Chondrocyte (in vitro differentiated cells): ENCODE measurements around the gene MYRIP. TPM values are rescaled to one million over a fixed set of nuclear protein-coding genes. Genes with fewer than 3 reads are reported as not detected.

ENCODE experiments used
- DNase-seq: peaks from one replicate; pipeline ENCODE4 v3.0.0; 2021; ENCODE audit warnings: mixed read lengths, low spot score
- H3K27ac Mint-ChIP-seq: one replicate; pipeline ENCODE4 v1.8.0; 2021; ENCODE audit warnings: mild to moderate bottlenecking, moderate library complexity, mixed read lengths; ENCODE audit not compliant: unreplicated experiment
- H3K27me3 Mint-ChIP-seq: 2 replicates; pipeline ENCODE4 v1.8.0; 2021; ENCODE audit warnings: low read depth, mixed read lengths
- H3K36me3 Mint-ChIP-seq: 2 replicates; pipeline ENCODE4 v1.8.0; 2021; ENCODE audit warnings: low read depth, mixed read lengths
- H3K4me1 Mint-ChIP-seq: 2 replicates; pipeline ENCODE4 v1.8.0; 2021; ENCODE audit warnings: low read depth, mild to moderate bottlenecking, mixed read lengths
- H3K4me3 Mint-ChIP-seq: one replicate; pipeline ENCODE4 v1.8.0; 2021; ENCODE audit warnings: mild to moderate bottlenecking, moderate library complexity, mixed read lengths; ENCODE audit not compliant: unreplicated experiment
- H3K9me3 Mint-ChIP-seq: 2 replicates; pipeline ENCODE4 v1.8.0; 2021; ENCODE audit warnings: low read depth, mixed read lengths
- total RNA-seq: library from RNA; stranded (reverse); gene quantifications from 3 replicates; pipeline ENCODE4 v1.2.1, GENCODE V29; 2021
- TF ChIP-seq, protein P1 (sequence below): fragments of 200-600 bp; sonication (generic); IDR thresholded peaks from 2 replicates; pipeline ENCODE4 v1.5.0; 2021; ENCODE audit warnings: antibody characterized with exemption, mild to moderate bottlenecking, moderate library complexity

MYRIP gene
- total RNA-seq, 1 donor from 2014 or later, result 0.12 TPM

DNA sequence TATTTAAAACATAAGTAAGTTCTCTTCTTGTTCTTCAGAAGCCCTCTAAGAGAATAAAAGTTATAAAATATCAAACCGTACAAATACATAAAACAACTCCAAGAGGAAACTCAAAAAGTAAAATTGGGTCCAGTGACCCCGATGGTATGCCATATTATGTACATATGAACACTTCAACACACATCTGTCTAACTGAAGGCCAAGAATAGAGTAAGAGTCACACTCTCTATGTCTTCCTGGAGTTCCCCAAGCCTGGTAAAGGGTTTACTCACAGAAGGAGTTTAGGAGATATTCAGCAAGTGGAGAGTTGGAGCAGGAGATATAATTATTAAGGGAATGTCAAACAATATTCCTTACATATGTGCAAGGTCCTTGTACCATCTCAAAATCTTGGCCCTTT is 398.8 kb downstream of the MYRIP start:
- no peaks in the 10 kb centered on the region for H3K36me3 Mint-ChIP-seq
- TF ChIP-seq, protein P1, sequence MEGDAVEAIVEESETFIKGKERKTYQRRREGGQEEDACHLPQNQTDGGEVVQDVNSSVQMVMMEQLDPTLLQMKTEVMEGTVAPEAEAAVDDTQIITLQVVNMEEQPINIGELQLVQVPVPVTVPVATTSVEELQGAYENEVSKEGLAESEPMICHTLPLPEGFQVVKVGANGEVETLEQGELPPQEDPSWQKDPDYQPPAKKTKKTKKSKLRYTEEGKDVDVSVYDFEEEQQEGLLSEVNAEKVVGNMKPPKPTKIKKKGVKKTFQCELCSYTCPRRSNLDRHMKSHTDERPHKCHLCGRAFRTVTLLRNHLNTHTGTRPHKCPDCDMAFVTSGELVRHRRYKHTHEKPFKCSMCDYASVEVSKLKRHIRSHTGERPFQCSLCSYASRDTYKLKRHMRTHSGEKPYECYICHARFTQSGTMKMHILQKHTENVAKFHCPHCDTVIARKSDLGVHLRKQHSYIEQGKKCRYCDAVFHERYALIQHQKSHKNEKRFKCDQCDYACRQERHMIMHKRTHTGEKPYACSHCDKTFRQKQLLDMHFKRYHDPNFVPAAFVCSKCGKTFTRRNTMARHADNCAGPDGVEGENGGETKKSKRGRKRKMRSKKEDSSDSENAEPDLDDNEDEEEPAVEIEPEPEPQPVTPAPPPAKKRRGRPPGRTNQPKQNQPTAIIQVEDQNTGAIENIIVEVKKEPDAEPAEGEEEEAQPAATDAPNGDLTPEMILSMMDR, result no peak
- H3K4me3 Mint-ChIP-seq, result no peak overlapping the region
- H3K27me3 Mint-ChIP-seq, result peaks cover 13% of the 10 kb centered on the region
- H3K9me3 Mint-ChIP-seq, result no peaks in the 10 kb centered on the region
- no peak overlapping the region for H3K27ac Mint-ChIP-seq
- DNase-seq, result no peak
- H3K4me1 Mint-ChIP-seq, result no peaks in the 10 kb centered on the region

DNA sequence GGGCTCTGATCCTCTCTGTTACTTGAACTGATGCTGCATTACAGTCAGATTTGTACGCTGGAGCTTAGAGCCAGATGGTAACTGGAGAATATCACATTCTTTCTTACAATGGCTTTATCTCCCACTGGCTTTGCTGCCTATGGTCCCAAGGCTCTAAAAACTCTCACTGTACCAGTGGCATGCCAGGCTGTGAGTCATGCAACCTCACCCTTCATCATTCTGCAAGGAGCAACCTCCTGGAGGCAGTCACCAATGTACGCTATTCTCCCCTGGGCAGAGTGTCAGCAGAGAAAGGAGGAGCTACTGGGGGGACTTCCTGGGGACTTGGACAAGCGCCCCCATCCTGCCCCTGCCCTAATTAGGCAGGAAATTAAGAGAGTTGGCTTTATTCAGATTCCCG is 402.2 kb downstream of the MYRIP start:
- H3K9me3 Mint-ChIP-seq, result no peaks in the 10 kb centered on the region
- no peak overlapping the region for H3K4me3 Mint-ChIP-seq
- H3K36me3 Mint-ChIP-seq, result no peaks in the 10 kb centered on the region
- no peaks in the 10 kb centered on the region for H3K4me1 Mint-ChIP-seq
- DNase-seq, result no peak
- H3K27ac Mint-ChIP-seq, result no peak overlapping the region
- peaks cover 13% of the 10 kb centered on the region for H3K27me3 Mint-ChIP-seq
- TF ChIP-seq, protein P1, result no peak

DNA sequence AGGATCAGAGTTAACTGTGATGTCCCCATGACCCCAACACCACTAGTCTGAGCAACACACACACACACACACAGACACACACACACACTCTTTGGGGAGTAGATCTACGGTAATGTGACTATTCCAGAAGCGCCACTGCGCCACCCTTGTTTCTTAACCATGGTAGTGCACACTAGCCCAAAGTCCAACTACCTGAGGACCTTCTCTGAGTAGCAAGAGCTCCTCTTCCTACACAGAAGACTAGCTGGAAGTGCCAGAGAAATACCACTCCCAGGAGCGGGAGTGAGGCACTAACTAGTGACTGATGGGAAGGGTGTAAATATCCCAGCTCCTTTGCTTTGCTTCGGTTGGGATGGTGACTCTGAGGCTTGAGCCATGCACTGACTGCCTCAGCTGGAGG is 404.1 kb downstream of the MYRIP start:
- Mint-ChIP-seq H3K27ac (no peak overlapping the region), H3K4me1 (no peaks in the 10 kb centered on the region), H3K4me3 (no peak overlapping the region), H3K9me3 (no peaks in the 10 kb centered on the region), H3K27me3 (peaks cover 13% of the 10 kb centered on the region), H3K36me3 (no peaks in the 10 kb centered on the region)
- TF ChIP-seq, protein P1, result no peak
- DNase-seq, result no peak

DNA sequence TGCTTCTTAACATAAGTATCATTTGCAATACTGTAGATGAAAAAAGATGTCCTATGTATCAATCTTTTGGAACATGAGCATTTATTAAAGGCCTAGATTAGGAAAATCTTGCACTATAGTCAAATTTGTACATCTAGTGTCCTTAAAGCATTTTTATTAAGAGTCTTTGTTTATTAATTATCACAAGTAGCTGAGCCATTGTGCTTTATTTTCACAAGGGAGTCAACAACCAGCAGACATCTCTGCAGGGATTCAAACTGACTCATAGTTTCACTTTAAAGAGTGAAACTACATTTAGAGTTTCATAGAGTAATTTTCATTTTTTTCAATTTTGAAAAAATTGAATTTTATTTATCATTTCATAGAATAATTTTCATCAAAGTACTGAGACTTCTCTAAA is 405.6 kb downstream of the MYRIP start:
- no peak overlapping the region for H3K4me3 Mint-ChIP-seq
- TF ChIP-seq, protein P1, result no peak
- H3K9me3 Mint-ChIP-seq, result no peaks in the 10 kb centered on the region
- H3K36me3 Mint-ChIP-seq, result no peaks in the 10 kb centered on the region
- peaks cover 13% of the 10 kb centered on the region for H3K27me3 Mint-ChIP-seq
- no peak overlapping the region for H3K27ac Mint-ChIP-seq
- no peak for DNase-seq
- H3K4me1 Mint-ChIP-seq, result no peaks in the 10 kb centered on the region

DNA sequence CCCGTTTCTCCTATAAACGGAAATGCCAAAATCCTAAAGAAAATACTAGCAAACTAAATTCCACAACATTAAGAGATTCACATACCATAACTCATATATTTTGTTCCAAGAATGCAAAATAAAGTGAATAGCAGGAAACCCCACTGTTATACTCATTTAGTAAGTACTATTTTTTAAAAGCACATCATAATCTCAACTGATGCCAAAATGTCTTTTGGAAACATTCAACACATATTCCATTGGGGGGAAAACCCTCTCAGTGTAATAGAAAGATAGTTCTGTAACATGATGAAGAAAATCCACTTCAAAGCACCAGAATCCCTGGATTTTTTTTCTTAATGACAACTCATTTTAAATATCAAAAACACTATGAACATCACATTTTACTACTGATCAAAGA is 407.1 kb downstream of the MYRIP start:
- no peak overlapping the region for H3K27ac Mint-ChIP-seq
- no peak overlapping the region for H3K4me3 Mint-ChIP-seq
- TF ChIP-seq, protein P1, result no peak

More for the DNA sequence above, 407.1 kb downstream of the MYRIP start:
- Mint-ChIP-seq H3K27me3 (peaks cover 4% of the 10 kb centered on the region), H3K4me1 (no peaks in the 10 kb centered on the region), H3K36me3 (no peaks in the 10 kb centered on the region), H3K9me3 (peaks cover 3% of the 10 kb centered on the region)
- no peak for DNase-seq
